SU-DHL-6 (cell line): Measurements from ENCODE around the gene HOXA3.

ENCODE experiments used
- H2AFZ ChIP-seq: fragments of 200-600 bp; sonication (generic); 2 replicates; pipeline ENCODE4 v1.6.1; 2014; ENCODE audit warnings: low read depth, mild to moderate bottlenecking, moderate library complexity, mixed read lengths, antibody characterized with exemption, low read length; ENCODE audit not compliant: severe bottlenecking
- H3F3A ChIP-seq: fragments of 200-600 bp; shearing (Covaris generic); 2 replicates; pipeline ENCODE4 v1.6.0; 2016; ENCODE audit warnings: antibody characterized with exemption, mild to moderate bottlenecking; ENCODE audit not compliant: insufficient read depth
- H3K27ac ChIP-seq: fragments of 200-600 bp; sonication (generic); 2 replicates; pipeline ENCODE4 v1.5.1; 2016; ENCODE audit warnings: low read depth, mild to moderate bottlenecking, low read length, moderate library complexity, mixed read lengths
- H3K27me3 ChIP-seq: fragments of 200-600 bp; sonication (generic), shearing (Covaris generic); 2 replicates; pipeline ENCODE4 v1.6.0; 2014; ENCODE audit warnings: mild to moderate bottlenecking, low read length
- H3K36me3 ChIP-seq: fragments of 200-600 bp; sonication (generic); 2 replicates; pipeline ENCODE4 v1.6.1; 2014; ENCODE audit warnings: mild to moderate bottlenecking, low read length, mixed read lengths
- H3K4me2 ChIP-seq: fragments of 300-600, 200-600 bp; shearing (Covaris generic), sonication (generic); 2 replicates; pipeline ENCODE4 v1.6.0; 2014; ENCODE audit warnings: low read length, low read depth, mild to moderate bottlenecking; ENCODE audit not compliant: poor library complexity, severe bottlenecking
- H3K4me3 ChIP-seq: fragments of 200-600 bp; sonication (generic); 2 replicates; pipeline ENCODE4 v1.5.1; 2014; ENCODE audit warnings: antibody characterized with exemption, low read length, mild to moderate bottlenecking, mixed read lengths; ENCODE audit not compliant: insufficient read depth, poor library complexity, severe bottlenecking
- H3K79me2 ChIP-seq: fragments of 200-600 bp; sonication (generic); 2 replicates; pipeline ENCODE4 v1.6.1; 2014; ENCODE audit warnings: mild to moderate bottlenecking, low read length, moderate library complexity; ENCODE audit not compliant: insufficient read depth
- H3K9ac ChIP-seq: fragments of 200-600 bp; sonication (generic); 2 replicates; pipeline ENCODE4 v1.7.0; 2014; ENCODE audit warnings: mild to moderate bottlenecking, low read length
- H3K9me2 ChIP-seq: fragments of 200-600 bp; sonication (generic); replicated peaks from 2 replicates; pipeline ENCODE4 v1.6.1; 2014; ENCODE audit warnings: low read length; ENCODE audit not compliant: insufficient read depth
- H3K9me3 ChIP-seq: fragments of 200-600 bp; sonication (generic); 2 replicates; pipeline ENCODE4 v1.6.1; 2014; ENCODE audit warnings: low read length, mixed read lengths; ENCODE audit not compliant: insufficient read depth
- H4K20me1 ChIP-seq: fragments of 200-600 bp; sonication (generic); 2 replicates; pipeline ENCODE4 v1.6.1; 2014; ENCODE audit warnings: low read depth, mild to moderate bottlenecking, antibody characterized with exemption, low read length, moderate library complexity, mixed read lengths
- CTCF ChIP-seq: fragments of 200-600 bp; sonication (generic); IDR thresholded peaks from one replicate; pipeline ENCODE4 v1.5.1; 2017; ENCODE audit warnings: antibody characterized with exemption, mild to moderate bottlenecking, low read length, moderate library complexity; ENCODE audit not compliant: insufficient read depth, poor library complexity, severe bottlenecking
- EZH2phosphoT487 ChIP-seq: fragments of 200-600 bp; sonication (generic), shearing (Covaris generic); conservative IDR thresholded peaks from 2 replicates; pipeline ENCODE4 v1.6.1; 2018; ENCODE audit warnings: mild to moderate bottlenecking, antibody characterized with exemption, low read length, moderate library complexity, mixed read lengths

Gene HOXA3

GRCh38 chr7:27160546-27161213 is 8.3 kb upstream of the HOXA3 start:
- Histone ChIP-seq H3K9me2 (no peaks in the 10 kb centered on the region), H3K4me2 (peak overlapping the region; percentile 75), H3K36me3 (no peaks in the 10 kb centered on the region), H4K20me1 (no peaks in the 10 kb centered on the region), H3K79me2 (0 out of 2 replicates have a peak, but pooled peaks cover under 1% of the 10 kb centered on the region), H3F3A (peaks cover 19% of the 10 kb centered on the region), H3K9me3 (no peaks in the 10 kb centered on the region), H3K9ac (peak overlapping the region; percentile 68), H3K27ac (no peak overlapping the region), H3K27me3 (no peaks in the 10 kb centered on the region), H2AFZ (peak overlapping the region; percentile 100), H3K4me3 (peak overlapping the region; percentile 56)
- TF ChIP-seq EZH2phosphoT487 (no peak), CTCF (peak; percentile 98)

GRCh38 chr7:27160145-27160545 is 7.8 kb upstream of the HOXA3 start:
- H3K9ac ChIP-seq: peak overlapping the region; percentile 68
- peaks cover 19% of the 10 kb centered on the region for H3F3A ChIP-seq
- H4K20me1 ChIP-seq: no peaks in the 10 kb centered on the region
- no peaks in the 10 kb centered on the region for H3K9me2 ChIP-seq
- H3K4me2 ChIP-seq: peak overlapping the region; percentile 75
- no peaks in the 10 kb centered on the region for H3K9me3 ChIP-seq
- 0 out of 2 replicates have a peak, but pooled peaks cover 4% of the 10 kb centered on the region for H3K79me2 ChIP-seq
- peak overlapping the region; percentile 56 for H3K4me3 ChIP-seq
- H3K36me3 ChIP-seq: no peaks in the 10 kb centered on the region
- peak overlapping the region; percentile 100 for H2AFZ ChIP-seq
- H3K27me3 ChIP-seq: no peaks in the 10 kb centered on the region
- H3K27ac ChIP-seq: no peak overlapping the region
- TF ChIP-seq EZH2phosphoT487 (no peak), CTCF (no peak)

GRCh38 chr7:27159266-27160144 is 7.1 kb upstream of the HOXA3 start:
- Histone ChIP-seq H3F3A (peaks cover 19% of the 10 kb centered on the region), H3K4me2 (peak overlapping the region; percentile 75), H2AFZ (peak overlapping the region; percentile 100), H3K9ac (no peak overlapping the region), H3K9me3 (no peaks in the 10 kb centered on the region), H3K27ac (no peak overlapping the region), H3K27me3 (no peaks in the 10 kb centered on the region), H3K79me2 (0 out of 2 replicates have a peak, but pooled peaks cover 4% of the 10 kb centered on the region), H3K36me3 (no peaks in the 10 kb centered on the region), H4K20me1 (no peaks in the 10 kb centered on the region), H3K4me3 (no peak overlapping the region), H3K9me2 (no peaks in the 10 kb centered on the region)
- TF ChIP-seq EZH2phosphoT487 (no peak), CTCF (no peak)
